ENCODE measurements around the gene ZCRB1. TPM values are rescaled to one million over a fixed set of nuclear protein-coding genes. Genes with fewer than 3 reads are reported as not detected.

Gene ZCRB1
- polyA plus RNA-seq, 2 of the 4 experiments (the other 2 are of a cell fraction), result 62.7 to 93.0 TPM

- H3K4me1 ChIP-seq, result no peaks in the 10 kb centered on the region
- TF ChIP-seq ZC3H11A (IDR thresholded peaks at IDR 0.05) (no peak), NR3C1 (IDR thresholded peaks at IDR 0.05) (no peak), NFE2L2 (conservative IDR thresholded peaks at IDR 0.05; ENCODE audit: low read length) (no peak), HDAC2 (IDR thresholded peaks at IDR 0.05) (no peak), POLR2A (IDR thresholded peaks at IDR 0.05; ENCODE audit: low read length) (no peak), ZSCAN20 (CRISPR knock-in tag; IDR thresholded peaks at IDR 0.05) (no peak), HOXA7 (CRISPR knock-in tag; IDR thresholded peaks at IDR 0.05) (no peak), CHD2 (IDR thresholded peaks at IDR 0.05; ENCODE audit: low read length, partially characterized antibody) (no peak), BCL3 (IDR thresholded peaks at IDR 0.05) (no peak), CTCF (IDR thresholded peaks at IDR 0.05) (no peak), TFCP2L1 (CRISPR knock-in tag; IDR thresholded peaks at IDR 0.05) (no peak), RNF2 (IDR thresholded peaks at IDR 0.05; ENCODE audit: borderline replicate concordance, low read depth) (no peak), FOSB (CRISPR knock-in tag; IDR thresholded peaks at IDR 0.05) (no peak), JUN (IDR thresholded peaks at IDR 0.05) (no peak), CBX8 (IDR thresholded peaks at IDR 0.05) (no peak), SREBF2 (IDR thresholded peaks at IDR 0.05) (no peak)
- TF ChIP-seq, protein P1, sequence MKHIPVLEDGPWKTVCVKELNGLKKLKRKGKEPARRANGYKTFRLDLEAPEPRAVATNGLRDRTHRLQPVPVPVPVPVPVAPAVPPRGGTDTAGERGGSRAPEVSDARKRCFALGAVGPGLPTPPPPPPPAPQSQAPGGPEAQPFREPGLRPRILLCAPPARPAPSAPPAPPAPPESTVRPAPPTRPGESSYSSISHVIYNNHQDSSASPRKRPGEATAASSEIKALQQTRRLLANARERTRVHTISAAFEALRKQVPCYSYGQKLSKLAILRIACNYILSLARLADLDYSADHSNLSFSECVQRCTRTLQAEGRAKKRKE (CRISPR knock-in tag; IDR thresholded peaks at IDR 0.05; ENCODE audit: low read depth), result no peak
- TF ChIP-seq, protein P2, sequence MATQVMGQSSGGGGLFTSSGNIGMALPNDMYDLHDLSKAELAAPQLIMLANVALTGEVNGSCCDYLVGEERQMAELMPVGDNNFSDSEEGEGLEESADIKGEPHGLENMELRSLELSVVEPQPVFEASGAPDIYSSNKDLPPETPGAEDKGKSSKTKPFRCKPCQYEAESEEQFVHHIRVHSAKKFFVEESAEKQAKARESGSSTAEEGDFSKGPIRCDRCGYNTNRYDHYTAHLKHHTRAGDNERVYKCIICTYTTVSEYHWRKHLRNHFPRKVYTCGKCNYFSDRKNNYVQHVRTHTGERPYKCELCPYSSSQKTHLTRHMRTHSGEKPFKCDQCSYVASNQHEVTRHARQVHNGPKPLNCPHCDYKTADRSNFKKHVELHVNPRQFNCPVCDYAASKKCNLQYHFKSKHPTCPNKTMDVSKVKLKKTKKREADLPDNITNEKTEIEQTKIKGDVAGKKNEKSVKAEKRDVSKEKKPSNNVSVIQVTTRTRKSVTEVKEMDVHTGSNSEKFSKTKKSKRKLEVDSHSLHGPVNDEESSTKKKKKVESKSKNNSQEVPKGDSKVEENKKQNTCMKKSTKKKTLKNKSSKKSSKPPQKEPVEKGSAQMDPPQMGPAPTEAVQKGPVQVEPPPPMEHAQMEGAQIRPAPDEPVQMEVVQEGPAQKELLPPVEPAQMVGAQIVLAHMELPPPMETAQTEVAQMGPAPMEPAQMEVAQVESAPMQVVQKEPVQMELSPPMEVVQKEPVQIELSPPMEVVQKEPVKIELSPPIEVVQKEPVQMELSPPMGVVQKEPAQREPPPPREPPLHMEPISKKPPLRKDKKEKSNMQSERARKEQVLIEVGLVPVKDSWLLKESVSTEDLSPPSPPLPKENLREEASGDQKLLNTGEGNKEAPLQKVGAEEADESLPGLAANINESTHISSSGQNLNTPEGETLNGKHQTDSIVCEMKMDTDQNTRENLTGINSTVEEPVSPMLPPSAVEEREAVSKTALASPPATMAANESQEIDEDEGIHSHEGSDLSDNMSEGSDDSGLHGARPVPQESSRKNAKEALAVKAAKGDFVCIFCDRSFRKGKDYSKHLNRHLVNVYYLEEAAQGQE (IDR thresholded peaks at IDR 0.05), result no peak
- TF ChIP-seq, protein P3, sequence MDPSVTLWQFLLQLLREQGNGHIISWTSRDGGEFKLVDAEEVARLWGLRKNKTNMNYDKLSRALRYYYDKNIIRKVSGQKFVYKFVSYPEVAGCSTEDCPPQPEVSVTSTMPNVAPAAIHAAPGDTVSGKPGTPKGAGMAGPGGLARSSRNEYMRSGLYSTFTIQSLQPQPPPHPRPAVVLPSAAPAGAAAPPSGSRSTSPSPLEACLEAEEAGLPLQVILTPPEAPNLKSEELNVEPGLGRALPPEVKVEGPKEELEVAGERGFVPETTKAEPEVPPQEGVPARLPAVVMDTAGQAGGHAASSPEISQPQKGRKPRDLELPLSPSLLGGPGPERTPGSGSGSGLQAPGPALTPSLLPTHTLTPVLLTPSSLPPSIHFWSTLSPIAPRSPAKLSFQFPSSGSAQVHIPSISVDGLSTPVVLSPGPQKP (IDR thresholded peaks at IDR 0.05; ENCODE audit: low read depth, low read length), result no peak
- TF ChIP-seq, protein P4, sequence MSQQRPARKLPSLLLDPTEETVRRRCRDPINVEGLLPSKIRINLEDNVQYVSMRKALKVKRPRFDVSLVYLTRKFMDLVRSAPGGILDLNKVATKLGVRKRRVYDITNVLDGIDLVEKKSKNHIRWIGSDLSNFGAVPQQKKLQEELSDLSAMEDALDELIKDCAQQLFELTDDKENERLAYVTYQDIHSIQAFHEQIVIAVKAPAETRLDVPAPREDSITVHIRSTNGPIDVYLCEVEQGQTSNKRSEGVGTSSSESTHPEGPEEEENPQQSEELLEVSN (IDR thresholded peaks at IDR 0.05; ENCODE audit: borderline replicate concordance, low read depth), result no peak
- H3K9me3 ChIP-seq, result no peaks in the 10 kb centered on the region
- no peak for ATAC-seq
- CTCF ChIA-PET, result interaction anchor here (1.0 kb wide), 1 partner anchor 137 kb away, joined by 3 read pairs; no protein-coding TSS in a partner anchor
- no peak for DNase-seq (ENCODE audit: low read depth in 1 of 2, low spot score in 1 of 2)
- WGBS (ENCODE audit: missing lambda C conversion rate), result 71% methylated on average over 3 of the region's 3 CpGs
- no peak overlapping the region for H3K4me3 ChIP-seq
- POLR2A ChIA-PET, result no interaction called here
- no peak for FAIRE-seq
- H3K27ac ChIP-seq, result no peak overlapping the region
- no peak overlapping the region for H3K4me2 ChIP-seq
Observed at GRCh38 chr12:42281844-42282243, 44.0 kb downstream of the ZCRB1 start.

Data from A549 (cell line).